Loucy (cell line): ENCODE data around the gene EVI2B.

Experiments used
- EZH2phosphoT487 ChIP-seq: fragments of 200-600 bp; IDR thresholded peaks from 2 replicates; pipeline ENCODE4 v1.6.1; 2018; ENCODE audit warnings: antibody characterized with exemption, mild to moderate bottlenecking, moderate library complexity, borderline replicate concordance
- TF ChIP-seq, protein P1 (sequence below): fragments of 200-600 bp; sonication (generic); conservative IDR thresholded peaks from 2 replicates; pipeline ENCODE4 v1.5.1; 2014; ENCODE audit warnings: mild to moderate bottlenecking, antibody characterized with exemption, low read length

- TF ChIP-seq, protein P1, sequence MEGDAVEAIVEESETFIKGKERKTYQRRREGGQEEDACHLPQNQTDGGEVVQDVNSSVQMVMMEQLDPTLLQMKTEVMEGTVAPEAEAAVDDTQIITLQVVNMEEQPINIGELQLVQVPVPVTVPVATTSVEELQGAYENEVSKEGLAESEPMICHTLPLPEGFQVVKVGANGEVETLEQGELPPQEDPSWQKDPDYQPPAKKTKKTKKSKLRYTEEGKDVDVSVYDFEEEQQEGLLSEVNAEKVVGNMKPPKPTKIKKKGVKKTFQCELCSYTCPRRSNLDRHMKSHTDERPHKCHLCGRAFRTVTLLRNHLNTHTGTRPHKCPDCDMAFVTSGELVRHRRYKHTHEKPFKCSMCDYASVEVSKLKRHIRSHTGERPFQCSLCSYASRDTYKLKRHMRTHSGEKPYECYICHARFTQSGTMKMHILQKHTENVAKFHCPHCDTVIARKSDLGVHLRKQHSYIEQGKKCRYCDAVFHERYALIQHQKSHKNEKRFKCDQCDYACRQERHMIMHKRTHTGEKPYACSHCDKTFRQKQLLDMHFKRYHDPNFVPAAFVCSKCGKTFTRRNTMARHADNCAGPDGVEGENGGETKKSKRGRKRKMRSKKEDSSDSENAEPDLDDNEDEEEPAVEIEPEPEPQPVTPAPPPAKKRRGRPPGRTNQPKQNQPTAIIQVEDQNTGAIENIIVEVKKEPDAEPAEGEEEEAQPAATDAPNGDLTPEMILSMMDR, result no peak
- no peak for TF ChIP-seq EZH2phosphoT487
These were observed 43.2 kb upstream of the EVI2B start for GRCh38 chr17:31357091-31357490.
